Bone marrow (tissue), 2 donors: ENCODE data around the gene ACTR6.
"Not testable (repeated sequence)": the region's sequence is repeated elsewhere in the genome, so short reads cannot be mapped to it uniquely, and the experiment has no call there.

ENCODE experiments used
- DNase-seq, 2 donors: peaks; one replicate each; lab custom pipeline; 2025; lab: John Stamatoyannopoulos, UW

ACTR6 gene

GRCh38 chr12:100219328-100220109 is 18.9 kb downstream of the ACTR6 start:
- no peak for DNase-seq

- no peak for DNase-seq
Observed at GRCh38 chr12:100221523-100221922, 20.9 kb downstream of the ACTR6 start.

- DNase-seq: not testable (repeated sequence)
Observed at GRCh38 chr12:100222173-100222572, 21.6 kb downstream of the ACTR6 start.

DNA sequence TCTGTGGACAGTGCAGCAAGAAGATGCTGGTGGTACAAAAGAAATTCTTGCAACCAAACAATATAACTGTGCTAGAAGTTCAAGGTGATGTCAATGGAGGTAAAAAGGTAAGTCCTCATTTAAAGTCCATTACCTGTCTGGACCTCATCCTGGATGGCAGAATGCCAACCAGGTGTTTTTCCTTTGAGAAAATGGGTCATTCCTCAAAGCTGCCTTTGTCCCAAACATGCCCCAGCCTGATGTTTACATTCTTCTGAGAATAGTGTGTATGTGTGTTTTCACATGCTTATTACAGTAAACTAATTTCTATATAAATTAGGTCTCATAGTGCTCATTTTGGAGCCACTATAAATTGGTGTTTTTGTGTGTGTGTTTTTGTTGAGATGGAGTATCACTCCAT is 24.9 kb downstream of the ACTR6 start:
- DNase-seq: no peak

GRCh38 chr12:100229036-100229635 is 28.5 kb downstream of the ACTR6 start:
- DNase-seq: peak in 1 of 2 donors; percentile 15

DNA sequence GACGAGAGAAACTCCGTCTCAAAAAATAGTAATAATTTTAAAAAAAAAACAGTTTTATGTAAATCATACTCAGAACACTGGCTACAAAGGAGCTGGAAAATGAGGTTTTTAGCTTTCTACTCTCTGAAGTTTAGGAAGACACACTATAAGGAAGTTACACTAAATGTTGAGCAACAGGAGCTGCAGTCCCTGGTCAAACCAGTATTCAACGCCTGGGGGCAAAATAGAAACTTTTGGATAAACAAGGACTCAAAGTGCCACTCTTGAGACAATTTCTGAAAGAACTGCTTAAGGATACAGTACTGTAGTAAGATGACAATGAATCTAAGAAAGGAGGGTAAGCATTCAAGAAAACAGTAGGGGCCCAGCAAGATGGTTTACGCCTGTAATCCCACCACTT is 29.3 kb downstream of the ACTR6 start:
- no peak for DNase-seq

GRCh38 chr12:100231873-100232272 is 31.3 kb downstream of the ACTR6 start:
- not testable (repeated sequence) for DNase-seq

- DNase-seq: no peak
Observed at GRCh38 chr12:100234166-100234565, 33.6 kb downstream of the ACTR6 start.

- peak in 1 of 2 donors; percentile 8 for DNase-seq
Observed at GRCh38 chr12:100234591-100235304, 34.1 kb downstream of the ACTR6 start.

DNA sequence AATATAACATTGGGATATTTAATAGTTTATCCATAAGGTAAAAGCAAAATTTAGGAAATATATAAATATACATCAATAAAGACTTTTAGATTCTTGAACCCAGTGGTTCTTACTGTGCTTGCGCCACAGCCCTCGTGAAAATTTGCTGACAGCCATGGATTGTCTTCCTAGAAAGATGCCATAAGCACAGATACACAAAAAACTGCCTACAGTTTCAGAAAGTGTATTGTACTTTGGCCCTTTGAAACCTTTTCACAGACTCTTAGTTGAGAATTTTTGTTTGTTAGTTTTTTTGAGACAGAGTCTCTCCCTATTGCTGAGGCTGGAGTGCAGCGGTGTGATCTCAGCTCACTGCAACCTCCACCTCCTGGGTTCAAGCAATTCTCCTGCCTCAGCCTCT is 38.2 kb downstream of the ACTR6 start:
- DNase-seq: no peak

DNA sequence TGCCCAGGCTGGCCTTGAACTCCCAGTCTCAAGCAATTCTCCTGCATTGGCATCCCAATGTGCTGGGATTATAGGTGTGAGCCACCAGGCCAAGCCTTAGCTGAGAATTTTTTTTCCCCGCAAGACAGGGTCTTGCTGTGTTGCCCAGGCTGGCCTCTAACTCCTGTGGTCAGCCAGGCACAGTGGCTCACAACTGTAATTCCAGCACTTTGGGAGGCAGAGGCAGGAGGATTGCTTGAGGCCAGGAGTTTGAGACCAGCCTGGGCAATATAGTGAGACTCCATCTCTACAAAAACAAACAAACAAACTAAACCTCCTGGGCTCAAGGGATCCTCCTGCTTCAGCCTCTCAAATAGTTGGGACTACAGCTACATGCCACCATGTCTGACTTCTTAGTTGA is 39.0 kb downstream of the ACTR6 start:
- DNase-seq: no peak

GRCh38 chr12:100243137-100243536 is 42.5 kb downstream of the ACTR6 start:
- no peak for DNase-seq

- DNase-seq: no peak
Observed at GRCh38 chr12:100247765-100248164, 47.1 kb downstream of the ACTR6 start.

- DNase-seq: no peak
Observed at GRCh38 chr12:100248886-100249285, 48.3 kb downstream of the ACTR6 start.

DNA sequence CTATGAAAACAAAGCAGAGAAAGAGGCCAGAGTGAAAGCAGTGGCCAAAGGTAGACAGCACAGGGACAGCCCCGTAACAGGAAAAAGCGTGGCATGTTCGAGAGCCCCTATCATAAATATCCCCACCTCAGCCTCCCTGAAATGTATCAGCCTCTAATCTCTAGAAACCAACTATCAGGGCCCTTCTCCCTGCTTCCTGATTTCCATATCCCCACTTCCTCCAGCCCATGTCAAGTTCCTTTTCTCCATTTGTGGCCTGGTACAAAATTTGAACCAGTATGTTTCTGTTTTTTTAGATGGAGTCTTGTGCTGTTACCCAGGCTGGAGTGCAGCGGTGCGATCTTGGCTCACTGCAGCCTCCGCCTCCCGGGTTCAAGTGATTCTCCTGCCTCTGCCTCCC is 49.3 kb downstream of the ACTR6 start:
- no peak for DNase-seq

GRCh38 chr12:100251917-100252316 is 51.3 kb downstream of the ACTR6 start:
- no peak for DNase-seq

DNA sequence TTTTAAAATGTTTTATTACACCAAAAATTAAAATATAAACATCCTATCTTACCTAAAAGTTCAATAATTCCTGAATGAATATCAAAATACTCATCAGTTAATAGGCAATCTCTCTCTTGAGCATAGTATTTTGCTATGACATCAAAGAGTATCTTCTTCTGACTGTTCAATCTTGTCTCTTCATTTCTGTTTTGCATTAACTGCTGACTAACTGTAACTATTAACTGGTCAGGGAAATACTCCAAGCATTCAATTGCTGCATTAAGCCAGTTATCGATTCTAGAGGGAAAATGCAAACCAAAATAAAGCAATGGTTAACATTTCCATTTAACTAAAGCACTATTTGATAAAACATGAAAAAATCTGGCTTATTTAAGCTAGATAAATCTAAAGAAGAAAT is 52.8 kb downstream of the ACTR6 start:
- DNase-seq: no peak

DNA sequence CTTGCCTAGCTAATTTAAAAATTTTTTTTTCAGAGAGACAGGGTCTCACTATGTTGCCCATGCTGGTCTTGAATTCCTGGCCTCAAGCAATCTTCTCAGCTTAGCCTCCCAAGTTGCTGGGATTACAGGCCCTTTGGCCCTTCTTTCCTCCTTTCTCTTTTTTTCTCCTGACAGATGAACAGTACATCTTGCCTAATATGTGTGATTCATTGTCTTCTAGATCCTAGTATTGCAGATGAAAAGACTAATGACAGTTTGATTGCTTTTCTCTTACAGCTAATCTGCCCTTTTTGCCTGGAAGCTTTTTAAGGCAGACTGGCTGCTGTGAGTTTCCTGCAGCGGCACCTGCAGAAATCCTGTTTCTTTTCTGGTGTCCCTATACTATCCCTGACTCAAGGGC is 54.3 kb downstream of the ACTR6 start:
- no peak for DNase-seq

DNA sequence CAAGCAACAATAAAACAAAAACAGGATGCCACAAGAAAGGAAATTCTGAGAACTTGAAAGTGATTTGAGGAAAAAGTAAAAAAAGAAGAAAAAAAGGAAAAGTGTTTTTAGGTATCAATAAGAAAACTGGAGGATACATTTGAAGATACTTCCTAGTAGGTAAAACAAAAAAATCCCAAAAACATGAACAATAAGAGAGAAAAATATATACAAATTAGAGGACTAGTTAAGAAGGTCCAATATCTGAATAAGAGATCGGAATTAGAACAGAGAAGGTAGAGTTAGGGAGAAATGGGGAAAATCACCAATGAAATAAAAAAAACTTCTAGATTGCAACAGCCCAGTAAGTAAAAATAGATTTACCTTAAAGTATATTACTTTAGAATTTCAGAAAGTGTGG is 57.5 kb downstream of the ACTR6 start:
- DNase-seq: no peak

- DNase-seq: no peak
Observed at GRCh38 chr12:100263131-100263530, 62.5 kb downstream of the ACTR6 start.

GRCh38 chr12:100265107-100265506 is 64.5 kb downstream of the ACTR6 start:
- not testable (repeated sequence) for DNase-seq

DNA sequence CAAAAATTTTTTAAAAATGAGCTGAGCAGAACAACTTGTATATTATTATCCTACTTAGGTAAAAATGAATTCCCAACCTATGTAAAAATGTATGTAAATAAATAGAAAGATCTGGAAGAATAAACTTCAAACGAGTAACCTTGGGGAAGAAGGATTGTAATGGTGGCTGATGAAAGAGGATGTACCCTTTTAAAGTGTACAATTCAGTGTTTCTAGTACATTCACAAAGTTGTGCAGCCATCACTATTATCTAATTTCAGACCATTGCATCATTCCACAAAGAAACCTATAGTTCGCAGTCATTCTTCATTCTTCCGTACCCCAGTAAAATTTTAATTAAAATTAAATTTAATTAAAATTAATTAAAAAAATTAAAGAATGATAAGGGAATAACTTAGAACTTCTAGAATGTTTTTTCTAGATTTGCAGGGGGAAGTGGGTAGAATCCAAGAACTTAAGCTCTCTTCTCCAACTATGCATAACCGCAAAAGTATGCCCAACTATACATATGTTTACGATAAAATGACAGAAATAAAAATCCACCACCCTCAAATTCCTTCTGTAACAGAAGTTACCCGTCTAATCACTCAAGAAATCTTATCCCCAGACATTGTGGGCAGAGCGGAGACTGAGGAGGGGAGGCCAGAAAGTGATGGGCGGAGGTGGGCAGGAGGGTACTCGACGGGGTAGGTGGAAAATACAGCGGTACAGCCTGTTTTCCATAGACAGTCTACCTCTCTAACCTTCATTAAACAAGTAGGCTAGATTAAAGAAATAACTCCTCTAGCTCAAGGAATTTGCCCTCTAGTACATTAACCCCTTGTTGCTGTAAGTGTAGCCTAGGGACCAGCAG is 65.3 kb downstream of the ACTR6 start:
- no peak for DNase-seq

DNA sequence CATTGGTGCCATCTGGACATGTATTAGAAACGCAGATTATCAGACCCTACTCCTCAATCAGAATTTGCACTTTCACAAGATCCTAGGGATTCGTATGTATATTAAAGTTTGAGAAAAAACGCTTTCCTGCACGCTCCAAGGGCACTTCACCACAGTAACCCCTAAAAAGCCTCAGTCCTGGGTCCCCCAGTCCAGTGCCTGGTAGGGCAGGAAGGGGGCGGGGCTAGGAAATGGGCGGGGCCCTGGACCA is 65.9 kb downstream of the ACTR6 start:
- DNase-seq: no peak
